ENCODE results near the gene HKDC1.

HKDC1 gene

DNA sequence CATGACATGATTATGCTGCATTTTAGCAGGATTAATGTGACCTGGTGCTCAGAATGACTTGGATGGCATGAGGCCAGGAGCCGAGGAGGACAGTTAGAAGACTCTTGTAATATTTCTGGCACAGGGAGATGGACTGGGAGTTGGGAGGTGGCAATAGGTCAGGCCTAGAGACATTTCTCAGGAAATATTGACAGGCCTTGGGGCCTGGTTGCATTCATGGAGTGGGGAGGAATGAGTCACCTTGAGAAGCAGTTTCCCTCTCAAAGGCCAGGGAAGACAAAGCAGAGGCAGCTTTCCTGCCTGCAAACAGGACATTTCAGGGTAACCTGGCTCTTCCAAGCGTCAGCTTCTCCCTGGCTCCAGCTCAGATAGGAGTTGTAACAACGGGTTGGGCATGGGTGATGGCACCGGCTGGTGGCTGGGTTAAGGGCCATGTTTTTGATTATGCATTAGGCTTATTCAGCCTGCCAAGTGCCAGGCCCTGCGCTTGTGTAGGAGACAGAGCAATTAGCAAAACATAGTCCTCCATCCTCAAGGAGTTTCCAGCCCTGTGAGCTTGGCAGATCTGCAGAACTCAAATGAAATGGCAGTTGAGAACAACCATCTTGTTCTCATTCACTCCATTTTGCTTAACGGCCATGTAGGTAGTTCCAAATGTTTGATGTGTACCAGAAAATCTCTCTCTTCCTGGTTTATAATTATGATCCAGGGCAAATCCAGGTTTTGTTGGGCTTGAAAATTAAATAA is 96.4 kb downstream of the HKDC1 start:
- ChIA-PET POLR2A (no interaction called here), CTCF (interaction anchor here (1.0 to 1.5 kb wide), 3 partner anchors 76 to 92 kb away, joined by 4 read pairs; no protein-coding TSS in a partner anchor)
- no peak for DNase-seq (ENCODE audit: low read depth, low spot score)
- TF ChIP-seq, protein P1, sequence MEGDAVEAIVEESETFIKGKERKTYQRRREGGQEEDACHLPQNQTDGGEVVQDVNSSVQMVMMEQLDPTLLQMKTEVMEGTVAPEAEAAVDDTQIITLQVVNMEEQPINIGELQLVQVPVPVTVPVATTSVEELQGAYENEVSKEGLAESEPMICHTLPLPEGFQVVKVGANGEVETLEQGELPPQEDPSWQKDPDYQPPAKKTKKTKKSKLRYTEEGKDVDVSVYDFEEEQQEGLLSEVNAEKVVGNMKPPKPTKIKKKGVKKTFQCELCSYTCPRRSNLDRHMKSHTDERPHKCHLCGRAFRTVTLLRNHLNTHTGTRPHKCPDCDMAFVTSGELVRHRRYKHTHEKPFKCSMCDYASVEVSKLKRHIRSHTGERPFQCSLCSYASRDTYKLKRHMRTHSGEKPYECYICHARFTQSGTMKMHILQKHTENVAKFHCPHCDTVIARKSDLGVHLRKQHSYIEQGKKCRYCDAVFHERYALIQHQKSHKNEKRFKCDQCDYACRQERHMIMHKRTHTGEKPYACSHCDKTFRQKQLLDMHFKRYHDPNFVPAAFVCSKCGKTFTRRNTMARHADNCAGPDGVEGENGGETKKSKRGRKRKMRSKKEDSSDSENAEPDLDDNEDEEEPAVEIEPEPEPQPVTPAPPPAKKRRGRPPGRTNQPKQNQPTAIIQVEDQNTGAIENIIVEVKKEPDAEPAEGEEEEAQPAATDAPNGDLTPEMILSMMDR (IDR thresholded peaks at IDR 0.05; ENCODE audit: insufficient read depth, low read length, missing control alignments): no peak
- H3K4me3 ChIP-seq (ENCODE audit: low read depth, low read length): no peak overlapping the region
